Smooth muscle cell of the brain vasculature (primary cell): Measurements from ENCODE around the gene CLIC4.
"Not testable (repeated sequence)": the region's sequence is repeated elsewhere in the genome, so short reads cannot be mapped to it uniquely, and the experiment has no call there.

Experiments used
- DNase-seq: peaks from one replicate; pipeline ENCODE4 v3.0.0-alpha.2; 2012; ENCODE audit warnings: low read depth, low spot score

The CLIC4 gene

GRCh38 chr1:24875257-24875656, 130.0 kb downstream of the CLIC4 start:
- no peak for DNase-seq

GRCh38 chr1:24875991-24876506, 130.8 kb downstream of the CLIC4 start:
- DNase-seq = no peak

GRCh38 chr1:24878045-24878444, 132.8 kb downstream of the CLIC4 start:
- DNase-seq = no peak

GRCh38 chr1:24878775-24879742, 133.8 kb downstream of the CLIC4 start:
- DNase-seq = no peak

GRCh38 chr1:24881034-24881433, 135.8 kb downstream of the CLIC4 start:
- DNase-seq = no peak

DNA sequence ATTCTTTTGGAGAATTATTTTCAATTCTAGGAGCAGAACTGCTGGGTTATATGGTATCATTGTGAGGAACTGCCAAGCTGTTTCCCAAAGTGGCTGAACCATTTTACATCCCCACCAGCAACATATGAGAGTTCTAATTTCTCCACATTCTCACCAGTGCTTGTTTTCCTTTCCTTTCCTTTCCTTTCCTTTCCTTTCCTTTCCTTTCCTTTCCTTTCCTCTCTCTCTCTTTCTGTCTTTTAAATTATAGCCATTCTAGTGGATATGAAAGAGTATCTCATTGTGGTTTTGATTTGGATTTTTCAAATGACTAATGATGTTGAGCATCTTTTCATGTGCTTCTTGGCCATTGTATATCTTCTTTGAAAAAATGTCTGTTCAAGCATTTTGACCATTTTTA, 139.5 kb downstream of the CLIC4 start:
- no peak for DNase-seq

DNA sequence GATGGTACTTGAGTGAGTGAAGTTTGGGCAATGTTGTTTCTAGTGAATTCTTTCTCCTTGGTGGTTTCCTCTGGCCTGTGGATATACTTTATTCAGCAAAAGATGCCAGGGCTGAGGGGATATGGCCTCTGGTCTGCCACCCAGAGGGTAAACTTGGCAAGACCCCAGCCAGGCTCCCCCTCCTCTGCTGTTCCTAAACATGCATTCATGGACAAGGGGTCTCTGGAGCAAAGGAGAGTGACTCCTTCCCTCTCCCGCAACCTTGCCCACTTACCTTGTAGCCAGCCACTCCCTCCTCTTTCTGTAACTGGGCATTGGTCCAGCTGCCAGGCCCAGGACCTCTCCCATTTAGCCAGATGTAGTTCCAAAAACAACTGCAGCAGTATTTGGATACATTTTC, 141.0 kb downstream of the CLIC4 start:
- DNase-seq = no peak

- DNase-seq = no peak
Measured at GRCh38 chr1:24888061-24888970, 143.1 kb downstream of the CLIC4 start.

DNA sequence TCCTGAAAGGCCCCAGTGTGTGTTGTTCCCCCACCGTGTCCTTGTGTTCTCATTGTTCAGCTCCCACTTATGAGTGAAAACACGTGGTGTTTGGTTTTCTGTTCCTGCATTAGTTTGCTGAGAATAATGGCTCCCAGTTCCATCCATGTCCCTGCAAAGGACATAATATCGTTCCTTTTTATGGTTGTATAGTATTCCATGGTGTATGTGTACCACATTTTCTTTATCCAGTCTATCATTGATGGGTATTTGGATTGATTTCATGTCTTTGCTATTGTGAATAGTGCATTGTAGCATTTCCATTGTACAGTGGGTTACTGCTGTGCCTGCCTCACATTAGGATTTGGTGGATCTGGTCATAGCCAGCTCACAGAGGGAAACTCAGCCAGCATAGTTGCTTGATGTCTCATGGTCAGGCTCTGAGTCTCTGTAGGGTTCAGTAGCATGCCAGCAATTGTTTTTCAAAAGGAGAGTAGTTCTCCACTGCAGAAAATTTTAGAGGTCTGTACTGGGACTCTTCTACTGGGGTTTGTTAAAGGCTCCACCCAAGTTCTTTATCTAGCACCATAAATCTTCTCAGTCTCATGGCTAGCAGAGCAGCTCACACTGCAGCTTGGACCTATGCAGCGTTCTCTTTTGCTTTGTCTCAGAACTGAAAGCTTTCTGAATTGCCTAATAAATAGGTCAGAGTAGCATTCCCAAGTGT, 143.9 kb downstream of the CLIC4 start:
- DNase-seq = no peak

- DNase-seq = no peak
Measured at GRCh38 chr1:24890887-24891286, 145.6 kb downstream of the CLIC4 start.

- not testable (repeated sequence) for DNase-seq
Measured at GRCh38 chr1:24891367-24891766, 146.1 kb downstream of the CLIC4 start.

GRCh38 chr1:24892188-24893153, 147.2 kb downstream of the CLIC4 start:
- no peak for DNase-seq

DNA sequence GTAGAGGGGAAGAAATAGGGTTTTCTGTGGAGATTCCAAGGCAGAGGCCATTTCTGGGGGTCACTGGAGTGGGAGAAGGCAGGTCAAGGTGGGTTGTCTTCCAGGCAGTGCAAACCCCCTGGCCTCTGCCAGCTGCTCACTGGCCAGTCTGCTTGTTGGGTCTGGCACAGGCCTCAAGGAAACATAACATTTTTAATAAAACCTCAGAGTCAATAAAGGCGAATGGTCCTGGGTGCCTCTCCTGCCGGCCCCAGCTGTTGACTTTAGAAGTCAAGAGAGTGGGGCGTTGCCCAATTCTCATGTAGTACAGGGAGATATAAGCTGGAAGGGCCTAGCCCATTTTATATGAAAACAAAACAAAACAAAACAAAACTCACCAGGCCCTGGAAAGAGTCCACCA, 148.2 kb downstream of the CLIC4 start:
- DNase-seq = no peak
